H1 (cell line): Measurements from ENCODE around the gene ZNF691. TPM values are rescaled to one million over a fixed set of nuclear protein-coding genes. Genes with fewer than 3 reads are reported as not detected.
A peak's percentile ranks its signal among the peaks of the same experiment; 100 is the strongest.

ENCODE experiments used
- CHD1 ChIP-seq: IDR thresholded peaks from 2 replicates; pipeline ENCODE4 v1.6.1; 2012; ENCODE audit warnings: low read depth, low read length, improper control_type of control experiment
- CHD7 ChIP-seq: fragments of 300-600 bp; sonication (generic); IDR thresholded peaks from 2 replicates; pipeline ENCODE4 v1.7.1; 2012; ENCODE audit warnings: low read length, moderate library complexity, mild to moderate bottlenecking, inconsistent platforms; ENCODE audit not compliant: insufficient replicate concordance
- CREB1 ChIP-seq: IDR thresholded peaks from 2 replicates; pipeline ENCODE4 v1.6.1; 2012; ENCODE audit warnings: inconsistent platforms
- GTF2F1 ChIP-seq: IDR thresholded peaks from 2 replicates; pipeline ENCODE4 v1.6.1; 2012; ENCODE audit warnings: low read depth, low read length, improper control_type of control experiment, borderline replicate concordance
- KDM4A ChIP-seq: IDR thresholded peaks from one replicate; pipeline ENCODE4 v1.7.1; 2012; ENCODE audit warnings: low read depth, mild to moderate bottlenecking, moderate library complexity, low read length, inconsistent platforms; ENCODE audit not compliant: severe bottlenecking
- POLR2AphosphoS5 ChIP-seq: IDR thresholded peaks from 2 replicates; pipeline ENCODE4 v1.6.1; 2011; ENCODE audit warnings: low read depth, low read length
- RFX5 ChIP-seq: IDR thresholded peaks from 2 replicates; pipeline ENCODE4 v1.6.1; 2011; ENCODE audit warnings: low read depth, low read length, improper control_type of control experiment, borderline replicate concordance
- SRF ChIP-seq: IDR thresholded peaks from 2 replicates; pipeline ENCODE4 v1.6.1; 2011; ENCODE audit warnings: mild to moderate bottlenecking, low read depth, low read length, moderate library complexity
- TBP ChIP-seq: IDR thresholded peaks from 2 replicates; pipeline ENCODE4 v1.6.1; 2011; ENCODE audit warnings: low read depth, low read length, improper control_type of control experiment
- TEAD4 ChIP-seq: IDR thresholded peaks from 2 replicates; pipeline ENCODE4 v1.6.1; 2012; ENCODE audit warnings: low read depth, low read length, inconsistent platforms, mixed read lengths
- polyA plus RNA-seq, 7 experiments: library from polyadenylated mRNA; depleted of rRNA in 3 of 7; stranded (reverse) in 5 of 7; unstranded in 2 of 7; fragments of >200 nt in 5 of 7; fragments of 200-250 nt in 2 of 7; gene quantifications; 1 replicate in 5 of 7; 2 replicates in 1 of 7; 4 replicates in 1 of 7; pipeline versions ENCODE4 v1.2.1 to v1.2.3, GENCODE V29; 2011 to 2013; ENCODE audit warnings: missing spikeins in 2 of 7, mixed read lengths in 2 of 7
- total RNA-seq: library from RNA; stranded (reverse); fragmentation: NEBNext Ultra II Directional; extraction: Animal tissue kit (Norgen Biotek cat#: 25700); gene quantifications from 2 replicates; pipeline ENCODE4 v1.2.1, GENCODE V29; 2021

Gene ZNF691
- total and polyA plus RNA-seq, 2 of the 8 experiments (the other 6 are each of a cell fraction or from before 2014, with no cell fraction given) = 19.5 TPM

GRCh38 chr1:42816585-42817439 lies 29.6 kb upstream of the ZNF691 start, which contains the start of the genes ERMAP and SVBP (continued):
- TF ChIP-seq CHD7 = no peak
- TF ChIP-seq SRF = no peak
- peak; percentile 21 for TF ChIP-seq POLR2AphosphoS5
- peak; percentile 51 for TF ChIP-seq KDM4A
- TF ChIP-seq TBP = peak; percentile 67
- no peak for TF ChIP-seq RFX5
- no peak for TF ChIP-seq CREB1
- TF ChIP-seq GTF2F1 = 0 out of 2 replicates have a peak, but pooled peaks have one; percentile 67
- no peak for TF ChIP-seq CHD1
- TF ChIP-seq TEAD4 = no peak
